HUDEP-2 (cell line): ENCODE measurements around the gene ITGAX.

Experiments used
- DNase-seq, 76 experiments: peaks; one replicate each; lab custom pipeline; 2025; ENCODE audit not compliant: unreplicated experiment in 76 of 76; lab: John Stamatoyannopoulos, UW

Gene ITGAX

DNA sequence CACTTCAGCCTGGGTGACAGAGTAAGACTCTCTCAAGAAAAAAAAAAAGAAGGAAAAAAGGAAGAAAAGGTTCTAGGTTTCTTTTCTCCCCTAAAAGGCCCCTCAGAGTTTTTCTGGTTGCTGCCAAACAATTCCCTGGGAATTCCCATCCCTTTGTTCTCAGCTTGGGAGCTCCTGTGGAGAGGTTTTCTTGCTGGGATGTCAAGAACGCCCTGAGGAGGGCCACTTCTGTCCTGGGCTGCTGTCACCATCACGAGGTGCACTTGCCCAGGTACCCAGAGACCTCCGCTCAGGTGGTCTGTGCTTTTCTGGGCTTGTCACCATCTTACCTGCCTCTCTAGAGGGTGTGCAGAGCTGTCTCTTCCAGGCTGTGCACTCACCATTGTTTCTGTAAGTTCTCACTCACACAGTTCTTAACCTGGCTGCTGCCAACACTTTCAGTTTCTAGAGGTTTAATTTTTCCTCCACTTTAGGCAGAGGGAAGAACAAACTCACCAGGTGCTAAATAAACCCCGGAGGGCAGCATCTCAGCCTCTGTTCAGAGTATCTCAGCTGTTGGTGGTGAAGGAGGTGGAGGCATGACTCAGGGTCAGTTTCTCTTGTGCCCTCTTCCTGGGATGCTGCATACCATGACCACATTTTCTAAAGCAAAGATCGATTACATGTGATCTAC, 75.5 kb downstream of the ITGAX start:
- DNase-seq = no peak
